ENCODE results near the gene MEGF9. TPM values are rescaled to one million over a fixed set of nuclear protein-coding genes. Genes with fewer than 3 reads are reported as not detected.
A peak's percentile ranks its signal among the peaks of the same experiment; 100 is the strongest.

Gene MEGF9
- total and polyA plus RNA-seq, 2 of the 13 experiments (the other 11 are each of a cell fraction or from before 2014, with no cell fraction given) = 3.1 to 3.3 TPM

DNA sequence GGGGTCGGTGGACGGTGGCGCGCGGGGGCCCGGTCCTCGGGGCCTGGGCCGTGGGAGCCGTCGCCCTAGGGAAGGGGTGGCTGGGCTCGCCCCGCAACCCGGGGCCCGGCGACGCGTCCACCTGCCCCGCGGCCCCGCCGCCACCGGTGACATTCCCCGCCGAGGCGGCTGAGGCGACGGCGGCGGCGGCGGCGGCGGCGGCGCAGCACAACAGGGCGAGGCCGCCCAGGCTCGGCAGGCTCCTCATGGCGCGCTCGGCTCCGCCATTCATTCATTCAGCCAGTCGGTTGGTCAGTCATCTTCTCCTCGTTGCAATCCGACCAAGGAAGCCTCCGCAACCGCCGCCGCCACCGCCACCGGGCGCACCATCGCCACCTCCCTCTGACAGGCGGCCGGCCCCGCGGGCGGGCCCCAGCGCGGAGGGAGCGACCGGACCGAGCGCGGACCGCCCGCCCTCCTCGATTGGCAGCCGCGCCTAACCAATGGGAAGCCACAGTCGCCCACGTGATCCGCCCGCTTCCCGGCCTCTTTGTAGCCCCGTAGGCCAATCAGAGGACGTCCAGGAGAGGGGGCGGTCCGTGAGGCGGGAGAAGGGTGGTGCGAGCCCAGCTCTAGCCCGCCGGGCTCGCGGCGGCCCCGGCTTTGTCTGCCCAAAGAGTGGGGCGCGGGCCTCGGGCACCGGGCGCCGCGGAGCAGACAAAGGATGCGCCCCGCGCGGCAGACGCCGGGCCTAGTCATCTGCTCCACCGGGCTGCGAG lies at the start of gene MEGF9 (continued):
- no peak for TF ChIP-seq TCF12 (IDR thresholded peaks at IDR 0.05)
- 0 out of 2 replicates have a peak, but pooled peaks have one; percentile 50 for TF ChIP-seq TCF12 (CRISPR knock-in tag; IDR thresholded peaks at IDR 0.05)
- 0 out of 2 replicates have a peak, but pooled peaks have one; percentile 25 for TF ChIP-seq ZNF124 (CRISPR knock-in tag; IDR thresholded peaks at IDR 0.05)
- 0 out of 2 replicates have a peak, but pooled peaks have one; percentile 48 for TF ChIP-seq ZSCAN12 (CRISPR knock-in tag; IDR thresholded peaks at IDR 0.05)
- no peak for TF ChIP-seq HNF1A (IDR thresholded peaks at IDR 0.05; ENCODE audit: low read depth)
- peak; percentile 43; the same call in 1 of the 2 replicates for TF ChIP-seq HNF1A (CRISPR knock-in tag; IDR thresholded peaks at IDR 0.05; ENCODE audit: borderline replicate concordance)
- TF ChIP-seq CBFB (CRISPR knock-in tag; IDR thresholded peaks at IDR 0.05) = no peak
- TF ChIP-seq, protein P1, sequence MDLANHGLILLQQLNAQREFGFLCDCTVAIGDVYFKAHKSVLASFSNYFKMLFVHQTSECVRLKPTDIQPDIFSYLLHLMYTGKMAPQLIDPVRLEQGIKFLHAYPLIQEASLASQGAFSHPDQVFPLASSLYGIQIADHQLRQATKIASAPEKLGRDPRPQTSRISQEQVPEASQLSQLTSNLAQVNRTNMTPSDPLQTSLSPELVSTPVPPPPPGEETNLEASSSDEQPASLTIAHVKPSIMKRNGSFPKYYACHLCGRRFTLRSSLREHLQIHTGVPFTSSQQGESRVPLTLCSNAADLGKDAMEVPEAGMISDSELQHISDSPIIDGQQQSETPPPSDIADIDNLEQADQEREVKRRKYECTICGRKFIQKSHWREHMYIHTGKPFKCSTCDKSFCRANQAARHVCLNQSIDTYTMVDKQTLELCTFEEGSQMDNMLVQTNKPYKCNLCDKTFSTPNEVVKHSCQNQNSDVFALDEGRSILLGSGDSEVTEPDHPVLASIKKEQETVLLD (CRISPR knock-in tag; IDR thresholded peaks at IDR 0.05; ENCODE audit: low read depth) = peak; percentile 82
- 0 out of 2 replicates have a peak, but pooled peaks have one; percentile 69 for TF ChIP-seq POGK (CRISPR knock-in tag; conservative IDR thresholded peaks at IDR 0.05)
- TF ChIP-seq RARA (CRISPR knock-in tag; IDR thresholded peaks at IDR 0.05) = no peak
- TF ChIP-seq NR2F1 (CRISPR knock-in tag; IDR thresholded peaks at IDR 0.05) = no peak
- TF ChIP-seq KAT8 (CRISPR knock-in tag; IDR thresholded peaks at IDR 0.05) = 0 out of 2 replicates have a peak, but pooled peaks have one; percentile 16
- no peak for TF ChIP-seq ZKSCAN5 (CRISPR knock-in tag; IDR thresholded peaks at IDR 0.05)
- TF ChIP-seq KLF6 (CRISPR knock-in tag; IDR thresholded peaks at IDR 0.05) = peak; percentile 69; the same call in 1 of the 2 replicates
- peak; percentile 83 for TF ChIP-seq POLR2G (IDR thresholded peaks at IDR 0.05; ENCODE audit: low read depth, low read length)
- peak; percentile 83 for TF ChIP-seq RBFOX2 (IDR thresholded peaks at IDR 0.05; ENCODE audit: low read depth, low read length)
- peak; percentile 68 for TF ChIP-seq THAP11 (CRISPR knock-in tag; IDR thresholded peaks at IDR 0.05)
- TF ChIP-seq, protein P2, sequence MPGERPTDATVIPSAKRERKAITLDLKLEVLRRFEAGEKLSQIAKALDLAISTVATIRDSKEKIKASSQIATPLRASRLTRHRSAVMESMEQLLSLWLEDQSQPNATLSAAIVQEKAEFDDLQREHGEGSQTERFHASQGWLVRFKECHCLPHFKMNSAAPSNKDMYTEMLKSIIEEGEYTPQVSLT (CRISPR knock-in tag; IDR thresholded peaks at IDR 0.05; ENCODE audit: borderline replicate concordance, low read depth) = no peak
- TF ChIP-seq NFYC (CRISPR knock-in tag; IDR thresholded peaks at IDR 0.05) = peak; percentile 94
- no peak for TF ChIP-seq ZNF292 (CRISPR knock-in tag; IDR thresholded peaks at IDR 0.05; ENCODE audit: borderline replicate concordance, low read depth)
- TF ChIP-seq AGO1 (IDR thresholded peaks at IDR 0.05; ENCODE audit: low read depth, low read length, poor library complexity, severe bottlenecking) = no peak
